Neural cell (in vitro differentiated cells): ENCODE results near the gene APBA1.

Experiments used
- EZH2 ChIP-seq: fragments of 200-600, 300-800 bp; shearing (Covaris generic), sonication (generic); IDR thresholded peaks from 2 replicates; pipeline ENCODE4 v1.6.1; 2014; ENCODE audit warnings: antibody characterized with exemption, low read length, borderline replicate concordance, mild to moderate bottlenecking; ENCODE audit not compliant: insufficient read depth, poor library complexity, severe bottlenecking
- MXI1 ChIP-seq: fragments of 450-650 bp; conservative IDR thresholded peaks from 2 replicates; pipeline ENCODE4 v1.6.1; 2014; ENCODE audit warnings: antibody characterized with exemption, mild to moderate bottlenecking; ENCODE audit not compliant: poor library complexity, severe bottlenecking
- POLR2AphosphoS5 ChIP-seq: IDR thresholded peaks from 2 replicates; pipeline ENCODE4 v1.6.1; 2012
- RAD21 ChIP-seq: fragments of 450-650 bp; conservative IDR thresholded peaks from 2 replicates; pipeline ENCODE4 v1.6.1; 2014; ENCODE audit warnings: antibody characterized with exemption, mild to moderate bottlenecking, moderate library complexity
- TAF1 ChIP-seq: IDR thresholded peaks from 2 replicates; pipeline ENCODE4 v1.6.1; 2012; ENCODE audit warnings: low read depth
- TF ChIP-seq, protein P1 (sequence below): fragments of 450-650 bp; IDR thresholded peaks from 2 replicates; pipeline ENCODE4 v1.5.1; 2014; ENCODE audit warnings: antibody characterized with exemption, mild to moderate bottlenecking, moderate library complexity; ENCODE audit not compliant: poor library complexity, severe bottlenecking
- TF ChIP-seq, protein P2 (sequence below): IDR thresholded peaks from 2 replicates; pipeline ENCODE4 v1.6.1; 2012; ENCODE audit warnings: borderline replicate concordance

DNA sequence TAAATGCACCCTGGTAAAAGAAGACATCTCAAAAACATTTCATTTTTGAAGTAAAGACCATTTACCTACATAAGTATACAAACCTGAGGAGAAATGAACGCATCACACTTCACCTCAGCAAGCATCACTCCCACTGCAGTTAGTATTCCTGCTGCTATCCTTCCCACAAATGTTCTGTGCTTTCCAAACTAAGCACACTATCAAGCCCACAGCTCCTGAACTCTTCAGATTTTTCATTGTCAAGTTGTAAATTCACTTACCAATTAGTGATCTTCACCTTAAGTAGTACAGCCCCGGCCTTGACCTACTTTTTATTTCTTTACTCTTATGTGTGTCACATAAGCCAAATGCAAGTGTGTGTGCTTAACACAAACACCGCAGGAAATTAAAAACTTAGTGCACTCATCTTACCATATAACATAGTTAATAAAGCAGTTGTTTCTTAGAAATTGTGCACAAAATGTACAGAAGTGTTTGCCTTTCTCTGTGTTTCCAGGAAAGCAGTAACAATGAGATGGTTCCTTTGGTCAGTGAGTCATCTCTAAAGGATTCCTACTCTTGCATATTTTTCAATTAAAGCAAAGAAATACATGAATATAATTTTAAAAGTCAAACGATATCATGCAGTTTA is 169.4 kb downstream of the APBA1 start:
- TF ChIP-seq TAF1 (no peak), MXI1 (no peak), RAD21 (no peak), EZH2 (no peak), POLR2AphosphoS5 (no peak)
- TF ChIP-seq, protein P1, sequence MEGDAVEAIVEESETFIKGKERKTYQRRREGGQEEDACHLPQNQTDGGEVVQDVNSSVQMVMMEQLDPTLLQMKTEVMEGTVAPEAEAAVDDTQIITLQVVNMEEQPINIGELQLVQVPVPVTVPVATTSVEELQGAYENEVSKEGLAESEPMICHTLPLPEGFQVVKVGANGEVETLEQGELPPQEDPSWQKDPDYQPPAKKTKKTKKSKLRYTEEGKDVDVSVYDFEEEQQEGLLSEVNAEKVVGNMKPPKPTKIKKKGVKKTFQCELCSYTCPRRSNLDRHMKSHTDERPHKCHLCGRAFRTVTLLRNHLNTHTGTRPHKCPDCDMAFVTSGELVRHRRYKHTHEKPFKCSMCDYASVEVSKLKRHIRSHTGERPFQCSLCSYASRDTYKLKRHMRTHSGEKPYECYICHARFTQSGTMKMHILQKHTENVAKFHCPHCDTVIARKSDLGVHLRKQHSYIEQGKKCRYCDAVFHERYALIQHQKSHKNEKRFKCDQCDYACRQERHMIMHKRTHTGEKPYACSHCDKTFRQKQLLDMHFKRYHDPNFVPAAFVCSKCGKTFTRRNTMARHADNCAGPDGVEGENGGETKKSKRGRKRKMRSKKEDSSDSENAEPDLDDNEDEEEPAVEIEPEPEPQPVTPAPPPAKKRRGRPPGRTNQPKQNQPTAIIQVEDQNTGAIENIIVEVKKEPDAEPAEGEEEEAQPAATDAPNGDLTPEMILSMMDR = no peak
- TF ChIP-seq, protein P2, sequence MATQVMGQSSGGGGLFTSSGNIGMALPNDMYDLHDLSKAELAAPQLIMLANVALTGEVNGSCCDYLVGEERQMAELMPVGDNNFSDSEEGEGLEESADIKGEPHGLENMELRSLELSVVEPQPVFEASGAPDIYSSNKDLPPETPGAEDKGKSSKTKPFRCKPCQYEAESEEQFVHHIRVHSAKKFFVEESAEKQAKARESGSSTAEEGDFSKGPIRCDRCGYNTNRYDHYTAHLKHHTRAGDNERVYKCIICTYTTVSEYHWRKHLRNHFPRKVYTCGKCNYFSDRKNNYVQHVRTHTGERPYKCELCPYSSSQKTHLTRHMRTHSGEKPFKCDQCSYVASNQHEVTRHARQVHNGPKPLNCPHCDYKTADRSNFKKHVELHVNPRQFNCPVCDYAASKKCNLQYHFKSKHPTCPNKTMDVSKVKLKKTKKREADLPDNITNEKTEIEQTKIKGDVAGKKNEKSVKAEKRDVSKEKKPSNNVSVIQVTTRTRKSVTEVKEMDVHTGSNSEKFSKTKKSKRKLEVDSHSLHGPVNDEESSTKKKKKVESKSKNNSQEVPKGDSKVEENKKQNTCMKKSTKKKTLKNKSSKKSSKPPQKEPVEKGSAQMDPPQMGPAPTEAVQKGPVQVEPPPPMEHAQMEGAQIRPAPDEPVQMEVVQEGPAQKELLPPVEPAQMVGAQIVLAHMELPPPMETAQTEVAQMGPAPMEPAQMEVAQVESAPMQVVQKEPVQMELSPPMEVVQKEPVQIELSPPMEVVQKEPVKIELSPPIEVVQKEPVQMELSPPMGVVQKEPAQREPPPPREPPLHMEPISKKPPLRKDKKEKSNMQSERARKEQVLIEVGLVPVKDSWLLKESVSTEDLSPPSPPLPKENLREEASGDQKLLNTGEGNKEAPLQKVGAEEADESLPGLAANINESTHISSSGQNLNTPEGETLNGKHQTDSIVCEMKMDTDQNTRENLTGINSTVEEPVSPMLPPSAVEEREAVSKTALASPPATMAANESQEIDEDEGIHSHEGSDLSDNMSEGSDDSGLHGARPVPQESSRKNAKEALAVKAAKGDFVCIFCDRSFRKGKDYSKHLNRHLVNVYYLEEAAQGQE = no peak
